Measurements from ENCODE around the gene CFAP99. TPM values are rescaled to one million over a fixed set of nuclear protein-coding genes. Genes with fewer than 3 reads are reported as not detected.

CFAP99 gene
- total RNA-seq, 1 experiment from 2014 or later = 0.33 TPM

- TSS peak; percentile 60 for BruUV-seq (replicated peaks)
- ChIA-PET CTCF (no interaction called here), POLR2A (no interaction called here)
- no peak for ATAC-seq
- Histone ChIP-seq H3K36me3 (ENCODE audit: control insufficient read depth, insufficient read depth, low read length) (no peaks in the 10 kb centered on the region), H3K27ac (ENCODE audit: low read length) (no peak overlapping the region), H3K9me3 (ENCODE audit: control insufficient read depth, insufficient read depth, low read depth, low read length) (no peaks in the 10 kb centered on the region), H3K4me1 (ENCODE audit: control insufficient read depth, insufficient read depth, low read length) (peaks cover 13% of the 10 kb centered on the region), H3K27me3 (ENCODE audit: control insufficient read depth, insufficient read depth, low read length) (no peaks in the 10 kb centered on the region), H3K4me3 (ENCODE audit: low read depth in 2 of 2, low read length in 2 of 2) (no peak overlapping the region)
- no peak for DNase-seq (ENCODE audit: low read depth, low spot score)
- intact Hi-C loops (cut with micrococcal nuclease; ENCODE audit: unreplicated experiment) = no loop called here
- TF ChIP-seq REST (IDR thresholded peaks at IDR 0.05; ENCODE audit: insufficient read depth in 1 of 2, low read depth in 2 of 2, low read length in 1 of 2) (no peak), TCF7L2 (IDR thresholded peaks at IDR 0.05; ENCODE audit: low read depth, low read length) (no peak), CTCF (IDR thresholded peaks at IDR 0.05) (no peak), SIN3A (IDR thresholded peaks at IDR 0.05; ENCODE audit: borderline replicate concordance, insufficient read depth, low read depth, low read length) (no peak), POLR2AphosphoS5 (IDR thresholded peaks at IDR 0.05; ENCODE audit: low read depth, low read length) (no peak)
- in situ Hi-C loops (cut with HindIII; ENCODE audit: low pct_unique_long_range_greater_than_20kb, low sequenced_read_pairs) = no loop called here
These were observed 12.3 kb upstream of the CFAP99 start for GRCh38 chr4:2406406-2406805.

- TF ChIP-seq POLR2AphosphoS5 (IDR thresholded peaks at IDR 0.05; ENCODE audit: low read depth, low read length) = no peak
- TF ChIP-seq CTCF (IDR thresholded peaks at IDR 0.05) = no peak
- no peak for TF ChIP-seq TCF7L2 (IDR thresholded peaks at IDR 0.05; ENCODE audit: low read depth, low read length)
- no peak for TF ChIP-seq REST (IDR thresholded peaks at IDR 0.05; ENCODE audit: insufficient read depth in 1 of 2, low read depth in 2 of 2, low read length in 1 of 2)
- no peak for TF ChIP-seq SIN3A (IDR thresholded peaks at IDR 0.05; ENCODE audit: borderline replicate concordance, insufficient read depth, low read depth, low read length)
- intact Hi-C loops (cut with micrococcal nuclease; ENCODE audit: unreplicated experiment) (no loop called here), in situ Hi-C loops (cut with HindIII; ENCODE audit: low pct_unique_long_range_greater_than_20kb, low sequenced_read_pairs) (no loop called here)
- DNase-seq (ENCODE audit: low read depth, low spot score) (no peak), ATAC-seq (no peak)
- Histone ChIP-seq H3K4me1 (ENCODE audit: control insufficient read depth, insufficient read depth, low read length) (peaks cover 11% of the 10 kb centered on the region), H3K36me3 (ENCODE audit: control insufficient read depth, insufficient read depth, low read length) (no peaks in the 10 kb centered on the region), H3K4me3 (ENCODE audit: low read depth in 2 of 2, low read length in 2 of 2) (no peak overlapping the region), H3K9me3 (ENCODE audit: control insufficient read depth, insufficient read depth, low read depth, low read length) (no peaks in the 10 kb centered on the region), H3K27me3 (ENCODE audit: control insufficient read depth, insufficient read depth, low read length) (no peaks in the 10 kb centered on the region), H3K27ac (ENCODE audit: low read length) (no peak overlapping the region)
- CTCF ChIA-PET = no interaction called here
- POLR2A ChIA-PET = no interaction called here
- no TSS peak for BruUV-seq (replicated peaks)
These were observed 11.8 kb upstream of the CFAP99 start for GRCh38 chr4:2406920-2407319.

All from Panc1 (cell line).